Measurements from ENCODE around the gene POLL.
"Not testable (repeated sequence)": the region's sequence is repeated elsewhere in the genome, so short reads cannot be mapped to it uniquely, and the experiment has no call there.

Gene POLL

GRCh38 chr10:101587725-101588653, at the start of gene POLL, which contains the start of gene DPCD:
POLL (minus strand) TSS chr10:101588257; CDS start chr10:101587360, 897 bp downstream.
DPCD (plus strand) TSS chr10:101588321; CDS start chr10:101588337, 16 bp downstream.
- peak; percentile 89 for DNase-seq (ENCODE audit: low spot score)

DNA sequence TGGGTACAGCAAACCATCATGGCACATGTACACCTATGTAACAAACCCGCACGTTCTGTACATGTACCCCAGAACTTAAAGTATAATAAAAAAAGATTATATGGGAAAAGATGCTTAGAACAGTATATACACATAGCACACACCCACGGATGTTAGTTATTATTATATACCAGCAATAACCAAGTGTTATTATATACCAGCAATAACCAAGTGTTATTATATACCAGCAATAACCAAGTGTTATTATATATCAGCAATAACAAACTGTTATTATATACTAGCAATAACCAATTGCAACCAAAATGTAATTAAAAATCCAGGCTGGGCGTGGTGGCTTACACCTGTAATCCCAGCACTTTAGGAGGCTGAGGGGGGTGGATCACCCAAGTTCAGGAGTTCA, 45.5 kb upstream of the POLL start:
- DNase-seq (ENCODE audit: low spot score): not testable (repeated sequence)

DNA sequence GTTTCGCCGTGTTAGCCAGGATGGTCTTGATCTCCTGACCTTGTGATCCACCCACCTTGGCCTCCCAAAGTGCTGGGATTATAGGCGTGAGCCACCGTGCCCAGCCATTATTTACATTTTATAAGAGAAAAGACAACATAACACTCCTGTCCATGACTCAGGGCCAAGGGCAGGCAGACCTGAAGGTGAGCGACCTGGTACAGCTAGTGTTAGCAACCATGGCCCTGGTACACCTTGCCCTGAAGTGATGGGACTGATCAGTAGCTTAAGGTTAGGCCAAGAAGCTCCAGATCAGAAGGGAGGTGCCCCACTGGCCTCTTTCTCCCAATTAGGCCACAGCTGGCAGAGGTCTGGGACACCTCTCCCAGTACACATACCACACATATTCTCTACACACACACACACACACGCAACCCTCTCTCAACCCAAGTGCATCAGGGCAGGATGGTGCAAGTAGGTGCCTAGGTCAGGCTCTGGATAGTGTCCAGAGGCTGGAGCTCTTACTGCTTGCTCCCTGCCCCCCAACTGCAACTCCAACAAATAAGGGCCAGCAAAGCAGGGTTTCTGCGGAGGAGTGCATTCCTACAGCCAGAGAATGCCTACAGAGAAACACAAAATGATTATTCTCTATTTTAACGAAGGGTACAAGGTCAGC, 43.9 kb upstream of the POLL start:
- DNase-seq (ENCODE audit: low spot score): no peak

DNA sequence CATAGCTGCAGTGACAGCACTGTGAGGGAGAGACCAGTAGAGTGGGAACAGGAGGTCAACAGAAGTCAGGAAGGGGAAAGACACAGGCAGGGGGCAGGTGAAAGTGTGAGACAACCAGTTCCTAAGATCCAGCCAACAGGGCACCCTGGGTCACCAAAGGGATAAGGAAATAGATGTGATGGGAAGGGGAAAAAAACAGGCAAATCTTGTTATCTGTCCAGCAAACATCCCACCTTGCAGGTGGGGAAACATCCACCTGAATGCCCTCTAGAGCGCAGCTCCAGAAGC, 42.5 kb upstream of the POLL start:
- DNase-seq (ENCODE audit: low spot score): no peak

GRCh38 chr10:101629837-101630632, 42.0 kb upstream of the POLL start:
- DNase-seq (ENCODE audit: low spot score): no peak

DNA sequence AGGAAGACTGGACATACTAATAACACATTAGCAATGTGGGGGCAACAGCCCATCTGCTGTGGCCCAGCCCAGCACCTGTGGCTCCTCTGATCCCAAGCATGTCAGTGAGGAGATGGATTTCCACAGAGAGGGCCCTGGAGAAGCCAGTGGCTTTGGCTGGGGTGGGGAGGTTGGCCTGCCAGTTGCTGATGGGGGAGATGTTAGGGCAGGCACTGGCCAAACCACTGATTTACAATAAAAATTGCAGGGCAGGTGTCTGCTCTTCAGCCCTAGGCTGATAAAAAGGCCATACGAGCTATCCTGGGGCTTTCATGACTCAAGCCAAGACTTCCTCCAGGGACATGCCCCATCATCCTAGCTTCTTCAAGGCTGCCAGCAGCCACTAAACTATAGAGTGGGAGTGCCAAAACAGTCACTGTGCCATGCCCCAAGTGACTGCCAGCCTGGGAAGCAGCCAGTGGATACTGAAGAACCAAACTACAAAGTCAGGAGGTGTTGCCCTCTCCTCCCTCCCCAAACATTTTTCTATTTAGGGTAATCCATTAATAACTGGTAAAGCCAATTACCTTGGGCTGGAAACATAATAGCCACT, 37.9 kb upstream of the POLL start:
- DNase-seq (ENCODE audit: low spot score): no peak

- DNase-seq (ENCODE audit: low spot score): no peak
Observed at GRCh38 chr10:101624526-101625102, 36.6 kb upstream of the POLL start.

DNA sequence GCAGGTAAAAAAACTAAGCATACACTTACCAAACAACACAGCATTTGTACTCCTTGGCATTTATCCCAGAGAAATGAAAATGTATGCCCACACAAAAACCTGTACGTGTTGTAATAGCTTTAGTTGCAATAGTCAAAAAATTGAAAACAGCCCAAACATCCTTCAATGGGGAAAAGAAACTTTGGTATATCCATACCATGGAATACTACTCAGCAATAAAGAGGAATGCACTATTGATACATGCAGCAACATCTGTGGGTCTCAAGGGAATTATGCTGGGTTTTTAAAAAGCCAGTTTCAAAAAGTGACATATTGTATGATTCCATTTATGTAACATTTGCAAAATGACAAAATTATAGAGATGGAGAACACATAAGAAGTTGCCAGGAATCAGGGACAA, 35.5 kb upstream of the POLL start:
- no peak for DNase-seq (ENCODE audit: low spot score)

- no peak for DNase-seq (ENCODE audit: low spot score)
Observed at GRCh38 chr10:101619983-101620382, 31.9 kb upstream of the POLL start.

- DNase-seq (ENCODE audit: low spot score): no peak
Observed at GRCh38 chr10:101618871-101619270, 30.8 kb upstream of the POLL start.

GRCh38 chr10:101617824-101618568, 29.9 kb upstream of the POLL start:
- DNase-seq (ENCODE audit: low spot score): no peak

GRCh38 chr10:101617102-101617823, 29.2 kb upstream of the POLL start:
- no peak for DNase-seq (ENCODE audit: low spot score)

DNA sequence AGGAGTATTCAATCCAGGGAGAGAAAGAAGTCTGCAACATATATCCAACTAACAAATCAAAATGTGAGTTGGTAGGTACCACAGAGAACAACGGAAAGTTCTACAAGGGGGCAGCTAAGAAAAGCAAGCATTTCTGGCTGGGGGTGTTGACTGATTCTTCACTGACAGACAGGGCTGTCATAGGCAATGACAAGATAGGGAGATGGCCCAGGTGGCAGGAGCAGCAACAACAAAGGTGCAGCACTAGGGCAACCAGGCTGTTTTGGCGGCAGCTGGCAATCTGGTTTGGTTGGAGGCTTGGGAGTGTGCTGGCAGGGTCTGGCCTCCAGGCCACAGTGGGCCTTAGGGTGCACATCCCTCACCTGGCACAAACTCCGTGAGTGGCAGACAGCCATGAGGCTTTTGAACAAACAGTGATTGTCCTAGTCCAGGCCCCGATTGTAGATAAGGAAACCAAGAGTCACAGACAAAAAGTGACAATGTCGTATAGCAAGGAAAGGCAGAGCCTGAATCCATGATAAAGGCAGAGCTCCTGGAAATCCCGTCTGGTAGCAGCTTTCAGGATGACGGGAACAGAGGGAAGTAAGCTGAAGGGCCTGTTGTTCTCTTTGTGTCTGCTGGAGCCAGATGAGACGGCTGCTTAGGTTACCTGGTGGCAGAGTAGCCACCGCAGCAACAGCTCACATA, 28.5 kb upstream of the POLL start:
- DNase-seq (ENCODE audit: low spot score): no peak

DNA sequence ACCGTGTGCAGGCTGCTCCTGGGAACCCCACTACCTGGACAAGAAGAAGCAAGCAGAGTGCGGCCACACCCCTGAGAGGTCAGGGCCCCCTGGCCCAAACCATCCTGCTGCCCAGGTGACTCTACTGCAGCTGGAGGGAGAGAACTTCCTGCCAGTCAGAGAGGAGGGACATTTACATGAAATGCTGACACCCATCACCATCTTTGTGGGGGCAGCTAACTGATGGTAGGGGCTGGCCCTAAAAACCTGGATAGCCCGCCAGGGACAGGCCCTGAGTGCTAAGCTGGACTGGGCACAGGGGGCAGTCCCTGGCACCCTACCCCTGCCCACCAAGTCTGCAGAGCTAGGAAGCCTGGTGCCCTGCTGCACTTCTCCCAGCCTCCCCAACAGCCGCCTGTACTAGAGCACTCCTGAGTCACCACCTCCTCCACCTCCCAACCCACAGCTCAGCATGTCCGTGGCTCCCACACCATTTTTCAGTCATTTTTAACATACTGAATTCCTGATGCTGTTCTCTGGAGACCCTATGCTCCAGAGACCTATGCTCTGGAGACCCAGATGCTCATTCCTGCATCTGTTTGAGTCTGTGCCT, 27.6 kb upstream of the POLL start:
- DNase-seq (ENCODE audit: low spot score): no peak

DNA sequence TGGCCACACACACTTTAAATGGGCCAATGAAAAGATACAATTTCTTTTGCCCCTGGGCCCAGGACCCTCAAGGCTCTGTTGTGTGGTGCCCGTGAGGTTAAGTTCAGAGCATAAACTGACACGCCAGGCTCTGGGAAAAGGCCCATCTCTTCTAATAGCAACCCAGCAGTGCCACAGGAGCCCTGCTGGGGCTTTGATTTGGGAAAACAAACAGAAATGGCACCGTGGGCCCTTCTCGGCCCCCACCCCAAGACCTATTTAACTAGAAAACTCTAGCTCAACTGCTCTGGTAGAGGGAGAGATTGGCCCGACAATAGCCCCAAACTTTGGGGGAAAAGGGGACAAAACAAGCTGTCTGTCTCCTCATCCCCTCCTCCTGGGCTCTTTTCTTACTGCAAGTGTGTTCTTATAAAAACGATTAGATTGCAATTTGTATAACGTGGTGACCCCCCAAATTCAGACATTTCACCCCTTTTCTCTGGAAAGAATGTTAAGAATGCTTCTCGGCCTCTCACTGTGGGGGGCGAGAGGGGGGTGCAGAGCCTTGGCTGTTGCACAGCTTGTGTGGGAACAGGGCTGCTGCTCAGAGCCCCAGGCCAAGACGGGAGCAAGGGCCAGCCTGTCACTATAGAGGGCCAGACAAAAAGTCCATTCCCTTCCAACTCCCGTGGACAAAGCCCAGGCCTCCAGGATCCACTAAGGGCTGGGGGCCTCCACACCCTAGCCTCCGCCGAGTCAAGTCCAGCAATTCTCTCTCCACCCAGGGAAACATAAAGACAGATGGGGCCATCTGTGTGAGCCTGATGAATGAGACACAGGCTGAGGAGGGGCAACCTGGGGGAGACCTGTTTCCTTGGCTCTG, 26.8 kb upstream of the POLL start:
- DNase-seq (ENCODE audit: low spot score): no peak

- no peak for DNase-seq (ENCODE audit: low spot score)
Observed at GRCh38 chr10:101613646-101614045, 25.6 kb upstream of the POLL start.

GRCh38 chr10:101612872-101613271, 24.8 kb upstream of the POLL start:
- peak; percentile 78 for DNase-seq (ENCODE audit: low spot score)

DNA sequence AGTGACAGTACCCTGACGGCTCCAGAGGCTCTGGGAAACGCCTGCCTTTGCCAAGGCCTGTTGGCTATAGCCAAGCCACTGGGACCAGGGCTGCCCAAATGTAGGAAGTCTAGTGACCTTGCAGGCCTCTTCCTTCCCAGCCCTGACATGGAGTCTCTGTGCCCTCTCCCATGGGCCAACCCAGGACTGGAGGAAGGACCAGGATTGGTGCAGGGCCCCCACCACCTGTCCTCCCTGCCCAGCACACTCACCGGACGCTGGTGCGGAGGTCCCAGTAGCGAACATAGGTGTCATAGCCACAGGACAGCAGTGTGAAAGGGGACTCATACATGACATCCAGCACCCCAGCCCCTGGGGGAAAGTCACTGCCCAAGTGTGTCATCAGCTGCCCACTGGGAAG, 24.0 kb upstream of the POLL start:
- DNase-seq (ENCODE audit: low spot score): no peak
